GM23338 (cell line): ENCODE data around the gene RCBTB1. TPM values are rescaled to one million over a fixed set of nuclear protein-coding genes. Genes with fewer than 3 reads are reported as not detected.
"Not testable (repeated sequence)": the region's sequence is repeated elsewhere in the genome, so short reads cannot be mapped to it uniquely, and the experiment has no call there.

ENCODE experiments used
- ATAC-seq: fragments of 200-7000 bp; cut with Tn5 transposase; 3 replicates; pipeline ENCODE4 v1.9.1; 2020
- DNase-seq: peaks from one replicate; pipeline ENCODE4 v3.0.0-alpha.2; 2015; ENCODE audit warnings: low spot score
- H2AFZ ChIP-seq: fragments of 200-600 bp; sonication (generic); 2 replicates; pipeline ENCODE4 v1.8.0; 2016; ENCODE audit warnings: antibody characterized with exemption, mild to moderate bottlenecking, moderate library complexity
- H3F3A ChIP-seq: fragments of 200-600 bp; sonication (generic); replicated peaks from 2 replicates; pipeline ENCODE4 v1.8.0; 2017; ENCODE audit warnings: antibody characterized with exemption, mixed run types, low read depth
- H3K27ac ChIP-seq: fragments of 200-600 bp; sonication (generic); 2 replicates; pipeline ENCODE4 v1.6.1; 2016; ENCODE audit warnings: low read depth
- H3K27me3 ChIP-seq: fragments of 200-600 bp; sonication (generic); 2 replicates; pipeline ENCODE4 v1.8.0; 2016; ENCODE audit warnings: mild to moderate bottlenecking, mixed run types, moderate library complexity; ENCODE audit not compliant: insufficient read depth
- H3K36me3 ChIP-seq: fragments of 200-600 bp; sonication (generic); 2 replicates; pipeline ENCODE4 v1.8.0; 2016; ENCODE audit warnings: mild to moderate bottlenecking; ENCODE audit not compliant: insufficient read depth
- H3K4me1 ChIP-seq: fragments of 200-600 bp; sonication (generic); 2 replicates; pipeline ENCODE4 v1.8.0; 2016; ENCODE audit warnings: mild to moderate bottlenecking, moderate library complexity; ENCODE audit not compliant: insufficient read depth
- H3K4me2 ChIP-seq: fragments of 200-600 bp; sonication (generic); 2 replicates; pipeline ENCODE4 v1.7.1; 2017; ENCODE audit warnings: mixed run types
- H3K4me3 ChIP-seq: fragments of 200-600 bp; sonication (generic); 2 replicates; pipeline ENCODE4 v1.6.1; 2016; ENCODE audit warnings: mixed run types
- H3K79me2 ChIP-seq: fragments of 200-600 bp; sonication (generic); replicated peaks from 2 replicates; pipeline ENCODE4 v1.8.0; 2017; ENCODE audit warnings: mild to moderate bottlenecking; ENCODE audit not compliant: insufficient read depth
- H3K9me2 ChIP-seq: fragments of 200-600 bp; sonication (generic); 2 replicates; pipeline ENCODE4 v1.8.0; 2017; ENCODE audit not compliant: insufficient read depth
- H4K20me1 ChIP-seq: fragments of 200-600 bp; sonication (generic); replicated peaks from 2 replicates; pipeline ENCODE4 v1.8.0; 2017; ENCODE audit warnings: mild to moderate bottlenecking; ENCODE audit not compliant: insufficient read depth
- H3K27ac Mint-ChIP-seq: 2 replicates; pipeline ENCODE4 v1.8.0; 2020; ENCODE audit warnings: inconsistent platforms, mild to moderate bottlenecking, moderate library complexity, mixed read lengths
- H3K27me3 Mint-ChIP-seq: 3 replicates; pipeline ENCODE4 v1.8.0; 2022; ENCODE audit warnings: low read depth, mild to moderate bottlenecking, moderate library complexity, mixed read lengths, inconsistent platforms; ENCODE audit not compliant: insufficient read depth, poor library complexity
- H3K36me3 Mint-ChIP-seq: 3 replicates; pipeline ENCODE4 v1.8.0; 2021; ENCODE audit warnings: low read depth, mild to moderate bottlenecking, inconsistent platforms, moderate library complexity, mixed read lengths
- H3K4me1 Mint-ChIP-seq: 3 replicates; pipeline ENCODE4 v1.8.0; 2020; ENCODE audit warnings: mild to moderate bottlenecking, inconsistent platforms, mixed read lengths
- H3K4me3 Mint-ChIP-seq: 3 replicates; pipeline ENCODE4 v1.8.0; 2021; ENCODE audit warnings: moderate library complexity, mild to moderate bottlenecking, inconsistent platforms, mixed read lengths
- H3K9me3 Mint-ChIP-seq: 3 replicates; pipeline ENCODE4 v1.8.0; 2020; ENCODE audit warnings: moderate library complexity, mild to moderate bottlenecking, inconsistent platforms, mixed read lengths
- CREB1 ChIP-seq: fragments of 250-450 bp; sonication (Bioruptor Pico); IDR thresholded peaks from 2 replicates; pipeline ENCODE4 v1.5.0; 2020; ENCODE audit warnings: low read depth, mild to moderate bottlenecking, moderate library complexity
- CTCF ChIP-seq, 2 experiments: fragments of 200-600 bp in 1 of 2; sonication (generic) in 1 of 2; conservative IDR thresholded peaks; 2 replicates each; pipeline versions ENCODE4 v1.5.1 to v1.6.1; 2016 to 2017; ENCODE audit warnings: antibody characterized with exemption in 2 of 2, low read depth in 2 of 2, mild to moderate bottlenecking in 2 of 2, moderate library complexity in 1 of 2
- EZH2 ChIP-seq: fragments of 200-600 bp; sonication (generic); IDR thresholded peaks from one replicate; pipeline ENCODE4 v1.8.0; 2017; ENCODE audit warnings: antibody characterized with exemption, mild to moderate bottlenecking, low read depth; ENCODE audit not compliant: unreplicated experiment
- EZH2phosphoT487 ChIP-seq: fragments of 200-600 bp; sonication (generic); IDR thresholded peaks from one replicate; pipeline ENCODE4 v1.8.1; 2018; ENCODE audit warnings: antibody characterized with exemption; ENCODE audit not compliant: unreplicated experiment
- JUNB ChIP-seq: IDR thresholded peaks from one replicate; pipeline ENCODE4 v1.6.1; 2016; ENCODE audit warnings: antibody characterized with exemption; ENCODE audit not compliant: unreplicated experiment
- NANOG ChIP-seq: IDR thresholded peaks from 2 replicates; pipeline ENCODE4 v1.6.1; 2016; ENCODE audit warnings: antibody characterized with exemption, borderline replicate concordance
- POLR2AphosphoS5 ChIP-seq: IDR thresholded peaks from 2 replicates; pipeline ENCODE4 v1.6.1; 2016; ENCODE audit warnings: antibody characterized with exemption, low read depth
- STAT1 ChIP-seq: IDR thresholded peaks from one replicate; pipeline ENCODE4 v1.6.1; 2016; ENCODE audit warnings: antibody characterized with exemption; ENCODE audit not compliant: unreplicated experiment
- ZNF114 ChIP-seq: fragments of 250-450 bp; sonication (Bioruptor Pico); IDR thresholded peaks from 2 replicates; pipeline ENCODE4 v1.5.0; 2020; ENCODE audit warnings: mild to moderate bottlenecking, moderate library complexity
- ZNF331 ChIP-seq: fragments of 250-450 bp; sonication (Bioruptor Pico); IDR thresholded peaks from 2 replicates; pipeline ENCODE4 v1.5.0; 2020; ENCODE audit warnings: low read depth, mild to moderate bottlenecking, moderate library complexity
- polyA plus RNA-seq: library from polyadenylated mRNA; unstranded; fragments of >200 nt; fragmentation: Nextera tagmentation; extraction: Ambion mirVana; gene quantifications from 2 replicates; pipeline ENCODE4 v1.2.1, GENCODE V29; 2016
- total RNA-seq: library from RNA; depleted of rRNA; stranded (reverse); fragments of >200 nt; shearing (Covaris generic); gene quantifications from 2 replicates; pipeline ENCODE4 v1.2.3, GENCODE V29; 2014
- TF ChIP-seq, protein P1 (sequence below): IDR thresholded peaks from 2 replicates; pipeline ENCODE4 v1.6.1; 2016; ENCODE audit warnings: antibody characterized with exemption

RCBTB1 gene
- total and polyA plus RNA-seq, 2 experiments from 2014 or later = 10.8 to 33.5 TPM

DNA sequence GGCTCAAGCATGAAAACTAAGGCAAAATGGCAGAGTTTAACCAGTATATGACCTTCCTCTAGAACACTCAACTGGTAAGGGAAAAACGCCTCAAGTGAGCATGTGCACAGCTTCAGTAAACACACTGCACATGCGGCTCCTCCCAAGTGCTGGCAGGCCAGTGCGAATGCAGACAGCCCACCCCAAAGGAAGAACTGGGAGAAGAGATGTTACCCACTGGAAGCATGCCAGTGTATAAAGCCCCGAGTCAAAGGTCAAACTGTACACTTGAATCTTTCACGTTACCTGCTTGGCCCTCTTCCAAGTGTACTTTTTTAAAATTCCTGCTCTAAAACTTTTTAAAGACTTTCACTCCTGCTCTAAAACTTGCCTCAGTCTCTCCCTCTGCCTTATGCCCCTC lies 19.2 kb upstream of the RCBTB1 start:
- peak overlapping the region; percentile 91 for H2AFZ ChIP-seq
- no peaks in the 10 kb centered on the region for H3K4me1 ChIP-seq
- Mint-ChIP-seq H3K27me3 (no peaks in the 10 kb centered on the region), H3K36me3 (no peaks in the 10 kb centered on the region), H3K9me3 (no peaks in the 10 kb centered on the region), H3K4me1 (peaks cover 4% of the 10 kb centered on the region; the same call in 2 of the 3 replicates), H3K27ac (no peak overlapping the region), H3K4me3 (no peak overlapping the region)
- H3K9me2 ChIP-seq = no peaks in the 10 kb centered on the region
- no peak overlapping the region for H3K4me2 ChIP-seq
- H3K4me3 ChIP-seq = no peak overlapping the region
- DNase-seq (no peak), ATAC-seq (no peak)
- no peak for TF ChIP-seq CTCF (conservative IDR thresholded peaks at IDR 0.05; ENCODE audit: low read depth in 2 of 2)
- TF ChIP-seq STAT1 = no peak
- TF ChIP-seq ZNF114 (CRISPR knock-in tag) = no peak
- no peak for TF ChIP-seq ZNF331 (CRISPR knock-in tag)
- no peak for TF ChIP-seq NANOG
- TF ChIP-seq CREB1 = no peak
- no peaks in the 10 kb centered on the region for H3K27me3 ChIP-seq
- no peaks in the 10 kb centered on the region for H3F3A ChIP-seq
- H3K79me2 ChIP-seq = no peaks in the 10 kb centered on the region
- no peaks in the 10 kb centered on the region for H3K36me3 ChIP-seq
- no peak overlapping the region for H3K27ac ChIP-seq
- no peaks in the 10 kb centered on the region for H4K20me1 ChIP-seq

GRCh38 chr13:49602615-49603014 lies 17.3 kb upstream of the RCBTB1 start:
- H3K79me2 ChIP-seq, H3K4me2 ChIP-seq, H3K36me3 Mint-ChIP-seq, H3K4me3 Mint-ChIP-seq, H3F3A ChIP-seq, H3K4me1 Mint-ChIP-seq, DNase-seq, H3K9me3 Mint-ChIP-seq, H3K27ac ChIP-seq, H3K27ac Mint-ChIP-seq, H3K27me3 ChIP-seq, H3K9me2 ChIP-seq, H3K4me3 ChIP-seq, H3K27me3 Mint-ChIP-seq, H3K36me3 ChIP-seq, H3K4me1 ChIP-seq, H4K20me1 ChIP-seq, ATAC-seq: not testable (repeated sequence)
- peak overlapping the region; percentile 43; the same call in 1 of the 2 replicates for H2AFZ ChIP-seq

DNA sequence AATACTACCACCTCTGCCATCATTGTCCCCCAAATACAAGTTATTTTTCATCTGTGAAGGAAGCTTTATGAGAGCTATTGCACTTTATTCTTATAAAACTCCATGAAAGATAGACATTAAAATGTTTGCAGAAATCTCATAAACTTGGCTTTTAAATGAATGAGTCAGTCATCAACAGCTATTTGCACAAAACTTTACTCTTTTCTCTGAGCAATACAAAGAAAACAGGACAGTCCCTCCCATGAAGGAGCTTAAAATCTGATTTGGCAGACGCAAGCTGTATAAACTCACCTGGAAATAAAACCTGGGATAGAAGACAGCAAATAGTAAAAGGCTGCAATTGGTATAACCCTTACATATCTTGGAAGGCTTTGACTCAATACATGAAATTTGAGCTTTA lies 16.6 kb upstream of the RCBTB1 start:
- no peaks in the 10 kb centered on the region for H3K9me3 Mint-ChIP-seq
- no peak overlapping the region for H3K4me2 ChIP-seq
- H3F3A ChIP-seq = no peaks in the 10 kb centered on the region
- H3K4me1 Mint-ChIP-seq = no peaks in the 10 kb centered on the region
- no peak overlapping the region for H3K4me3 Mint-ChIP-seq
- H3K79me2 ChIP-seq = no peaks in the 10 kb centered on the region
- ATAC-seq = no peak
- H3K36me3 ChIP-seq = no peaks in the 10 kb centered on the region
- no peak overlapping the region for H3K4me3 ChIP-seq
- no peaks in the 10 kb centered on the region for H3K4me1 ChIP-seq
- no peaks in the 10 kb centered on the region for H3K27me3 Mint-ChIP-seq
- no peaks in the 10 kb centered on the region for H3K27me3 ChIP-seq
- no peaks in the 10 kb centered on the region for H3K9me2 ChIP-seq
- H3K27ac ChIP-seq = no peak overlapping the region
- H2AFZ ChIP-seq = peak overlapping the region; percentile 43; the same call in 1 of the 2 replicates
- H3K36me3 Mint-ChIP-seq = no peaks in the 10 kb centered on the region
- DNase-seq = no peak
- no peaks in the 10 kb centered on the region for H4K20me1 ChIP-seq
- no peak overlapping the region for H3K27ac Mint-ChIP-seq
- TF ChIP-seq ZNF114 (CRISPR knock-in tag) (no peak), STAT1 (no peak), EZH2phosphoT487 (no peak), EZH2 (no peak), ZNF331 (CRISPR knock-in tag) (no peak), POLR2AphosphoS5 (no peak), NANOG (no peak), JUNB (no peak)
- TF ChIP-seq, protein P1, sequence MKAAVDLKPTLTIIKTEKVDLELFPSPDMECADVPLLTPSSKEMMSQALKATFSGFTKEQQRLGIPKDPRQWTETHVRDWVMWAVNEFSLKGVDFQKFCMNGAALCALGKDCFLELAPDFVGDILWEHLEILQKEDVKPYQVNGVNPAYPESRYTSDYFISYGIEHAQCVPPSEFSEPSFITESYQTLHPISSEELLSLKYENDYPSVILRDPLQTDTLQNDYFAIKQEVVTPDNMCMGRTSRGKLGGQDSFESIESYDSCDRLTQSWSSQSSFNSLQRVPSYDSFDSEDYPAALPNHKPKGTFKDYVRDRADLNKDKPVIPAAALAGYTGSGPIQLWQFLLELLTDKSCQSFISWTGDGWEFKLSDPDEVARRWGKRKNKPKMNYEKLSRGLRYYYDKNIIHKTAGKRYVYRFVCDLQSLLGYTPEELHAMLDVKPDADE = no peak
